GM18507 (cell line): Measurements from ENCODE around the gene MYL12B.
"Not testable (repeated sequence)": the region's sequence is repeated elsewhere in the genome, so short reads cannot be mapped to it uniquely, and the experiment has no call there.

Source experiments
- DNase-seq: peaks from one replicate; pipeline ENCODE4 v3.0.0; 2011; ENCODE audit warnings: low read depth; ENCODE audit not compliant: insufficient read length; ENCODE audit errors: extremely low spot score
- FAIRE-seq: peaks from 2 replicates; lab custom pipeline; 2011; peaks lifted over from hg19 to GRCh38; lab: Jason Lieb, UNC

MYL12B gene

GRCh38 chr18:3283908-3284307, 22.0 kb downstream of the MYL12B start:
- FAIRE-seq (no peak), DNase-seq (no peak)

- FAIRE-seq (no peak), DNase-seq (no peak)
Measured at GRCh38 chr18:3284501-3284900, 22.6 kb downstream of the MYL12B start.

GRCh38 chr18:3286159-3286558, 24.2 kb downstream of the MYL12B start:
- FAIRE-seq (no peak), DNase-seq (no peak)

- FAIRE-seq (no peak), DNase-seq (no peak)
Measured at GRCh38 chr18:3293196-3293951, 31.4 kb downstream of the MYL12B start.

- FAIRE-seq, result no peak
- no peak for DNase-seq
Measured at GRCh38 chr18:3294435-3295080, 32.6 kb downstream of the MYL12B start.

GRCh38 chr18:3297025-3297984, 35.4 kb downstream of the MYL12B start:
- DNase-seq, result peak; percentile 45
- peak; percentile 89 for FAIRE-seq

- FAIRE-seq, result no peak
- DNase-seq, result no peak
Measured at GRCh38 chr18:3304832-3305231, 42.9 kb downstream of the MYL12B start.

GRCh38 chr18:3305354-3305762, 43.4 kb downstream of the MYL12B start:
- DNase-seq (no peak), FAIRE-seq (no peak)

GRCh38 chr18:3305933-3306332, 44.0 kb downstream of the MYL12B start:
- FAIRE-seq (no peak), DNase-seq (no peak)

- FAIRE-seq (no peak), DNase-seq (no peak)
Measured at GRCh38 chr18:3306391-3306790, 44.5 kb downstream of the MYL12B start.

- DNase-seq, result no peak
- no peak for FAIRE-seq
Measured at GRCh38 chr18:3313685-3314084, 51.8 kb downstream of the MYL12B start.

- not testable (repeated sequence) for DNase-seq, FAIRE-seq
Measured at GRCh38 chr18:3315344-3315743, 53.4 kb downstream of the MYL12B start.

- FAIRE-seq, result no peak
Measured at GRCh38 chr18:3319399-3319798, 57.5 kb downstream of the MYL12B start.

GRCh38 chr18:3319894-3320454, 58.0 kb downstream of the MYL12B start:
- DNase-seq (no peak), FAIRE-seq (no peak)

More at GRCh38 chr18:3319399-3319798, 57.5 kb downstream of the MYL12B start:
- no peak for DNase-seq

GRCh38 chr18:3321133-3321812, 59.3 kb downstream of the MYL12B start:
- DNase-seq (no peak), FAIRE-seq (no peak)

GRCh38 chr18:3323900-3324299, 62.0 kb downstream of the MYL12B start:
- peak; percentile 75 for FAIRE-seq
- peak; percentile 25 for DNase-seq
